B cell (primary cell): ENCODE measurements around the gene XRCC4.

Experiments
- CTCF ChIP-seq: fragments of 200-600 bp; IDR thresholded peaks from one replicate; pipeline ENCODE4 v1.8.0; 2022; ENCODE audit warnings: antibody characterized with exemption, mild to moderate bottlenecking
- EZH2 ChIP-seq: IDR thresholded peaks from 2 replicates; pipeline ENCODE4 v1.6.1; 2012; ENCODE audit warnings: borderline replicate concordance, low read depth, mild to moderate bottlenecking, moderate library complexity, low read length; ENCODE audit not compliant: insufficient read depth, poor library complexity, severe bottlenecking

GRCh38 chr5:83353774-83354173 is 276.4 kb downstream of the XRCC4 start:
- TF ChIP-seq CTCF (no peak), EZH2 (no peak)
